Hematopoietic multipotent progenitor cell (in vitro differentiated cells): ENCODE measurements around the gene MRPS6. TPM values are rescaled to one million over a fixed set of nuclear protein-coding genes. Genes with fewer than 3 reads are reported as not detected.

Experiments
- DNase-seq, 3 donors: peaks; one replicate each; pipeline ENCODE4 v3.0.0-alpha.2; 2011 to 2015; ENCODE audit warnings: low read depth in 2 of 3, low spot score in 2 of 3
- total RNA-seq: library from RNA; depleted of rRNA; stranded (reverse); fragments of >200 nt; gene quantifications from one replicate; pipeline ENCODE4 v1.2.3, GENCODE V29; 2012

The MRPS6 gene
- total RNA-seq, 1 donor = 10.8 TPM

- no peak for DNase-seq
These were observed 21.6 kb downstream of the MRPS6 start for GRCh38 chr21:34094949-34095348.

GRCh38 chr21:34097442-34097841 lies 24.1 kb downstream of the MRPS6 start:
- DNase-seq = no peak

- DNase-seq = no peak
These were observed 27.0 kb downstream of the MRPS6 start for GRCh38 chr21:34100337-34100736.

- DNase-seq = no peak
These were observed 27.4 kb downstream of the MRPS6 start for GRCh38 chr21:34100790-34101189.

- DNase-seq = no peak
These were observed 32.7 kb downstream of the MRPS6 start for GRCh38 chr21:34105947-34106541.

- DNase-seq = no peak
These were observed 34.2 kb downstream of the MRPS6 start for GRCh38 chr21:34107606-34108005.

GRCh38 chr21:34109075-34109474 lies 35.7 kb downstream of the MRPS6 start:
- DNase-seq = no peak

GRCh38 chr21:34110594-34111202 lies 37.3 kb downstream of the MRPS6 start:
- DNase-seq = no peak

- no peak for DNase-seq
These were observed 39.1 kb downstream of the MRPS6 start for GRCh38 chr21:34112316-34113033.

GRCh38 chr21:34113842-34114241 lies 40.5 kb downstream of the MRPS6 start:
- DNase-seq = no peak

- DNase-seq = no peak
These were observed 41.8 kb downstream of the MRPS6 start for GRCh38 chr21:34115160-34115559.

GRCh38 chr21:34116569-34116968 lies 43.2 kb downstream of the MRPS6 start:
- no peak for DNase-seq

GRCh38 chr21:34120867-34121266 lies 47.5 kb downstream of the MRPS6 start:
- DNase-seq = no peak

GRCh38 chr21:34122047-34122446 lies 48.7 kb downstream of the MRPS6 start:
- DNase-seq = no peak

- DNase-seq = no peak
These were observed 50.2 kb downstream of the MRPS6 start for GRCh38 chr21:34123609-34124008.

- DNase-seq = no peak
These were observed 52.9 kb downstream of the MRPS6 start for GRCh38 chr21:34126269-34126668.

- DNase-seq = no peak
These were observed 53.3 kb downstream of the MRPS6 start for GRCh38 chr21:34126691-34127090.

GRCh38 chr21:34128124-34128523 lies 54.7 kb downstream of the MRPS6 start:
- DNase-seq = no peak

GRCh38 chr21:34128674-34129038 lies 55.3 kb downstream of the MRPS6 start:
- DNase-seq = no peak

GRCh38 chr21:34129039-34129891 lies 55.9 kb downstream of the MRPS6 start:
- DNase-seq = peak; percentile 18 to 44 (median 34)
